GM19238 (cell line): ENCODE data around the gene PLPPR5.
"Not testable (repeated sequence)": the region's sequence is repeated elsewhere in the genome, so short reads cannot be mapped to it uniquely, and the experiment has no call there.

Experiments
- DNase-seq: peaks from one replicate; pipeline ENCODE4 v3.0.0; 2011; ENCODE audit warnings: low spot score; ENCODE audit not compliant: insufficient read length

PLPPR5 gene

GRCh38 chr1:99004861-99005442 is at the start of gene PLPPR5:
Gene PLPPR5 (minus strand): TSS chr1:99004861. CDS start chr1:99004671, 190 bp downstream.
- DNase-seq = no peak

GRCh38 chr1:99051611-99052283 is 47.1 kb upstream of the PLPPR5 start:
- DNase-seq = no peak

GRCh38 chr1:99049745-99050144 is 45.1 kb upstream of the PLPPR5 start:
- DNase-seq = no peak

- not testable (repeated sequence) for DNase-seq
These were observed 32.1 kb upstream of the PLPPR5 start for GRCh38 chr1:99036746-99037145.

GRCh38 chr1:99018313-99018712 is 13.7 kb upstream of the PLPPR5 start:
- DNase-seq = no peak

- no peak for DNase-seq
These were observed 13.0 kb upstream of the PLPPR5 start for GRCh38 chr1:99017655-99018054.

- no peak for DNase-seq
These were observed 6.0 kb upstream of the PLPPR5 start for GRCh38 chr1:99010679-99011078.

- no peak for DNase-seq
These were observed 2.7 kb upstream of the PLPPR5 start for GRCh38 chr1:99007366-99007765.

GRCh38 chr1:99005537-99005942 is 879 bp upstream of the PLPPR5 start:
- DNase-seq = no peak

- DNase-seq = no peak
These were observed 304 bp downstream of the PLPPR5 start for GRCh38 chr1:99004254-99004860.

GRCh38 chr1:99003581-99004253 is 944 bp downstream of the PLPPR5 start:
- DNase-seq = no peak

GRCh38 chr1:98992844-98993243 is 11.8 kb downstream of the PLPPR5 start:
- DNase-seq = no peak

- DNase-seq = no peak
These were observed 13.3 kb downstream of the PLPPR5 start for GRCh38 chr1:98991127-98992012.

GRCh38 chr1:98989556-98989907 is 15.1 kb downstream of the PLPPR5 start:
- no peak for DNase-seq

- DNase-seq = no peak
These were observed 15.6 kb downstream of the PLPPR5 start for GRCh38 chr1:98988904-98989555.

- no peak for DNase-seq
These were observed 19.0 kb downstream of the PLPPR5 start for GRCh38 chr1:98985687-98986086.

GRCh38 chr1:98981917-98982513 is 22.6 kb downstream of the PLPPR5 start:
- DNase-seq = no peak

GRCh38 chr1:98979463-98979862 is 25.2 kb downstream of the PLPPR5 start:
- DNase-seq = no peak

- DNase-seq = no peak
These were observed 28.9 kb downstream of the PLPPR5 start for GRCh38 chr1:98975810-98976209.

GRCh38 chr1:98975113-98975512 is 29.5 kb downstream of the PLPPR5 start:
- no peak for DNase-seq
